ENCODE measurements around the gene RUNX1.

RUNX1 gene

GRCh38 chr21:34889676-34890469 lies 159.2 kb downstream of the RUNX1 start:
- peak overlapping the region in 4 of 5 donors; percentile 82 to 91 (median 86) for H3K4me3 ChIP-seq (ENCODE audit: low read depth in 1 of 5, low read length in 5 of 5)
- H3K9me3 ChIP-seq (ENCODE audit: control insufficient read depth in 5 of 5, low read length in 5 of 5), result no peaks in the 10 kb centered on the region
- H3K27ac ChIP-seq (ENCODE audit: low read depth, low read length), result peak overlapping the region; percentile 97
- H3K9ac ChIP-seq (ENCODE audit: low read length in 5 of 5), result peak overlapping the region in 4 of 5 donors; percentile 73 to 94 (median 89)
- peaks cover 1 to 34% (median 22%) of the 10 kb centered on the region in 5 donors for H3K4me1 ChIP-seq (ENCODE audit: control insufficient read depth in 5 of 5, insufficient read depth in 5 of 5, low read length in 5 of 5)
- H3K36me3 ChIP-seq (ENCODE audit: control insufficient read depth in 5 of 5, insufficient read depth in 5 of 5, low read length in 5 of 5), result no peaks in the 10 kb centered on the region
- H3K27me3 ChIP-seq (ENCODE audit: control insufficient read depth in 5 of 5, insufficient read depth in 4 of 5, low read length in 5 of 5), result peaks cover 0 to 18% (median 12%) of the 10 kb centered on the region in 5 donors

GRCh38 chr21:34889320-34889675 lies 159.8 kb downstream of the RUNX1 start:
- no peaks in the 10 kb centered on the region for H3K9me3 ChIP-seq (ENCODE audit: control insufficient read depth in 5 of 5, low read length in 5 of 5)
- peaks cover 0 to 18% (median 12%) of the 10 kb centered on the region in 5 donors for H3K27me3 ChIP-seq (ENCODE audit: control insufficient read depth in 5 of 5, insufficient read depth in 4 of 5, low read length in 5 of 5)
- H3K4me1 ChIP-seq (ENCODE audit: control insufficient read depth in 5 of 5, insufficient read depth in 5 of 5, low read length in 5 of 5), result peaks cover 1 to 37% (median 25%) of the 10 kb centered on the region in 5 donors
- H3K4me3 ChIP-seq (ENCODE audit: low read depth in 1 of 5, low read length in 5 of 5), result peak overlapping the region in 4 of 5 donors; percentile 82 to 91 (median 86)
- H3K27ac ChIP-seq (ENCODE audit: low read depth, low read length), result peak overlapping the region; percentile 97
- peaks cover 0 to 3% (median 0%) of the 10 kb centered on the region in 5 donors for H3K36me3 ChIP-seq (ENCODE audit: control insufficient read depth in 5 of 5, insufficient read depth in 5 of 5, low read length in 5 of 5)
- H3K9ac ChIP-seq (ENCODE audit: low read length in 5 of 5), result peak overlapping the region in 4 of 5 donors; percentile 79 to 94 (median 89)

DNA sequence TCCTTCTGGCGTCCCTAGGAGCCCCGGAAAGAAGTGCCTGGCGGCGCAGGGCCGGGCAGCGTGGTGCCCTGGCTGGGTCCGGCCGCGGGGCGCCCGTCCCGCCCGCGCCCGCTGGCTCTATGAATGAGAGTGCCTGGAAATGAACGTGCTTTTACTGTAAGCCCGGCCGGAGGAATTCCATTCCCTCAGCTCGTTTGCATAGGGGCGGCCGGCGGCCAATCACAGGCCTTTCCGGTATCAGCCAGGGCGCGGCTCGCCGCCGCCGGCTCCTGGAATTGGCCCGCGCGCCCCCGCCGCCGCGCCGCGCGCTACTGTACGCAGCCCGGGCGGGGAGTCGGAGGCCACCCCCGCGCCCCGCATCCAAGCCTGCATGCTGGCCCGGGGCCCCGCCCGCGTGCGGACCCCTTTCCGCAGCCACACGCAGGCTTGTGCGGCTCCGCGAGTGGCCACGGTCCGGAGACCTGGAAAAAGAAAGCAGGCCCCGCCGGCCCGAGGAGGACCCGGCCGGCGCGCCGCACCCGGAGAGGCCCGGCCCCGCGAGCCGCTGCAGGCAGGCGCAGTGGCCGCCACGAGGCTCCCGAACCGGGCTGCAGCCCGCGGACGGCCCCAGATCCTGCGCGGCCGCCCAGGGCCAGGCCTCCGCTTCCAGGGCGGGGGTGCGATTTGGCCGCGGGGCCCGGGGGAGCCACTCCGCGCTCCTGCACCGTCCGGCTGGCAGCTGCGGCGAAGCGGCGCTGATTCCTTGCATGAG lies 160.4 kb downstream of the RUNX1 start:
- Histone ChIP-seq H3K27me3 (ENCODE audit: control insufficient read depth in 5 of 5, insufficient read depth in 4 of 5, low read length in 5 of 5) (peaks cover 0 to 18% (median 12%) of the 10 kb centered on the region in 5 donors), H3K4me1 (ENCODE audit: control insufficient read depth in 5 of 5, insufficient read depth in 5 of 5, low read length in 5 of 5) (peaks cover 1 to 43% (median 30%) of the 10 kb centered on the region in 5 donors), H3K4me3 (ENCODE audit: low read depth in 1 of 5, low read length in 5 of 5) (peak overlapping the region; percentile 65 to 96 (median 88)), H3K36me3 (ENCODE audit: control insufficient read depth in 5 of 5, insufficient read depth in 5 of 5, low read length in 5 of 5) (peaks cover 0 to 3% (median 0%) of the 10 kb centered on the region in 5 donors), H3K9me3 (ENCODE audit: control insufficient read depth in 5 of 5, low read length in 5 of 5) (no peaks in the 10 kb centered on the region), H3K27ac (ENCODE audit: low read depth, low read length) (peak overlapping the region; percentile 97), H3K9ac (ENCODE audit: low read length in 5 of 5) (peak overlapping the region; percentile 87 to 98 (median 89))

GRCh38 chr21:34887725-34888568 lies 161.2 kb downstream of the RUNX1 start:
- peaks cover 0 to 3% (median 0%) of the 10 kb centered on the region in 5 donors for H3K36me3 ChIP-seq (ENCODE audit: control insufficient read depth in 5 of 5, insufficient read depth in 5 of 5, low read length in 5 of 5)
- H3K4me3 ChIP-seq (ENCODE audit: low read depth in 1 of 5, low read length in 5 of 5), result peak overlapping the region; percentile 83 to 96 (median 88)
- peak overlapping the region; percentile 97 for H3K27ac ChIP-seq (ENCODE audit: low read depth, low read length)
- no peaks in the 10 kb centered on the region for H3K9me3 ChIP-seq (ENCODE audit: control insufficient read depth in 5 of 5, low read length in 5 of 5)
- peak overlapping the region; percentile 87 to 98 (median 89) for H3K9ac ChIP-seq (ENCODE audit: low read length in 5 of 5)
- peaks cover 0 to 18% (median 12%) of the 10 kb centered on the region in 5 donors for H3K27me3 ChIP-seq (ENCODE audit: control insufficient read depth in 5 of 5, insufficient read depth in 4 of 5, low read length in 5 of 5)
- peaks cover 1 to 48% (median 38%) of the 10 kb centered on the region in 5 donors for H3K4me1 ChIP-seq (ENCODE audit: control insufficient read depth in 5 of 5, insufficient read depth in 5 of 5, low read length in 5 of 5)

DNA sequence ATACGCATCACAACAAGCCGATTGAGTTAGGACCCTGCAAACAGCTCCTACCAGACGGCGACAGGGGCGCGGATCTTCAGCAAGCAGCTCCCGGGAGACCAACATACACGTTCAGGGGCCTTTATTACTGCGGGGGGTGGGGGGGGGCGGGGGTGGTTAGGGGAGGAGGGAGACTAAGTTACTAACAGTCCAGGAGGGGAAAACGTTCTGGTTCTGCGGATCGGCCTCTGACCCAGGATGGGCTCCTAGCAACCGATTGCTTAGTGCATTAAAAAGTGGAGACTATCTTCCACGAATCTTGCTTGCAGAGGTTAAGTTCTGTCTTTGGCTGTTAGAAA lies 162.0 kb downstream of the RUNX1 start:
- peak overlapping the region; percentile 83 to 96 (median 88) for H3K4me3 ChIP-seq (ENCODE audit: low read depth in 1 of 5, low read length in 5 of 5)
- H3K9ac ChIP-seq (ENCODE audit: low read length in 5 of 5), result peak overlapping the region; percentile 7 to 98 (median 87)
- H3K27me3 ChIP-seq (ENCODE audit: control insufficient read depth in 5 of 5, insufficient read depth in 4 of 5, low read length in 5 of 5), result peaks cover 0 to 18% (median 11%) of the 10 kb centered on the region in 5 donors
- H3K36me3 ChIP-seq (ENCODE audit: control insufficient read depth in 5 of 5, insufficient read depth in 5 of 5, low read length in 5 of 5), result peaks cover 0 to 3% (median 0%) of the 10 kb centered on the region in 5 donors
- peaks cover 1 to 56% (median 43%) of the 10 kb centered on the region in 5 donors for H3K4me1 ChIP-seq (ENCODE audit: control insufficient read depth in 5 of 5, insufficient read depth in 5 of 5, low read length in 5 of 5)
- peak overlapping the region; percentile 97 for H3K27ac ChIP-seq (ENCODE audit: low read depth, low read length)
- H3K9me3 ChIP-seq (ENCODE audit: control insufficient read depth in 5 of 5, low read length in 5 of 5), result no peaks in the 10 kb centered on the region

GRCh38 chr21:34886240-34887104 lies 162.6 kb downstream of the RUNX1 start:
- H3K4me1 ChIP-seq (ENCODE audit: control insufficient read depth in 5 of 5, insufficient read depth in 5 of 5, low read length in 5 of 5), result peaks cover 1 to 60% (median 47%) of the 10 kb centered on the region in 5 donors
- peaks cover 0 to 14% (median 8%) of the 10 kb centered on the region in 5 donors for H3K27me3 ChIP-seq (ENCODE audit: control insufficient read depth in 5 of 5, insufficient read depth in 4 of 5, low read length in 5 of 5)
- peak overlapping the region; percentile 76 to 98 (median 93) for H3K9ac ChIP-seq (ENCODE audit: low read length in 5 of 5)
- H3K36me3 ChIP-seq (ENCODE audit: control insufficient read depth in 5 of 5, insufficient read depth in 5 of 5, low read length in 5 of 5), result peaks cover 0 to 3% (median 0%) of the 10 kb centered on the region in 5 donors
- peak overlapping the region; percentile 83 to 96 (median 91) for H3K4me3 ChIP-seq (ENCODE audit: low read depth in 1 of 5, low read length in 5 of 5)
- peak overlapping the region; percentile 97 for H3K27ac ChIP-seq (ENCODE audit: low read depth, low read length)
- no peaks in the 10 kb centered on the region for H3K9me3 ChIP-seq (ENCODE audit: control insufficient read depth in 5 of 5, low read length in 5 of 5)

DNA sequence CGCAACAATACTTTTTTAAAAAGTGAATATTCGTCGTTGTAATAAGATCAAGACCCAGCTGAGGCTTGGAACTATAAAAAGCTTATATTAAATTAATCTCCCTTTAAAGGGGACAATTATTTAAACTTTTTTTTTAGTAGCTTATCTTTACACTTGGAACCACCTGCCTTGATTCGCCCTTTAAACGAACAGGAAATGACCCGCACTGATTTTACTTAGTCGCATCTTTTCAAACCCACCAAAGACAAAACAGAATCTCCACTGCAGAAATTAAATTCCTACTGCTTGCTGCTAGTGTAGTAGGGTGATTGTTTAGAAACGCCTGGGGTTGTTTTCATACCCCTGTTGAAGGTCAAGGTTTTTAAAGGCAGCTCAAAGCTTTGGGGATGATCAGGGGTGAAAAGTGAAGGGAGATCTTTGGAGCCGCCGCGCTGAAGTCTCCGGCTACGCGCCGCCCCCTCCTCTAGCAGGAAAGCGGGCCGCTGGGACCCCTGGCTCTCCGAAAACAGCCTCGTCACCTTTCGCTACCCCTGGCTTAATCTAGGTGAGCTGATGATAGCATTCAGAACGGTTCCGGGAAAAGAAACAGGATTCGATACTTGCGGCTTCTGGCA lies 163.4 kb downstream of the RUNX1 start:
- H3K27me3 ChIP-seq (ENCODE audit: control insufficient read depth in 5 of 5, insufficient read depth in 4 of 5, low read length in 5 of 5), result peaks cover 0 to 7% (median under 1%) of the 10 kb centered on the region in 5 donors
- peaks cover 1 to 60% (median 46%) of the 10 kb centered on the region in 5 donors for H3K4me1 ChIP-seq (ENCODE audit: control insufficient read depth in 5 of 5, insufficient read depth in 5 of 5, low read length in 5 of 5)
- H3K36me3 ChIP-seq (ENCODE audit: control insufficient read depth in 5 of 5, insufficient read depth in 5 of 5, low read length in 5 of 5), result peaks cover 0 to 3% (median 0%) of the 10 kb centered on the region in 5 donors
- H3K9ac ChIP-seq (ENCODE audit: low read length in 5 of 5), result peak overlapping the region; percentile 76 to 98 (median 93)
- no peaks in the 10 kb centered on the region for H3K9me3 ChIP-seq (ENCODE audit: control insufficient read depth in 5 of 5, low read length in 5 of 5)
- H3K27ac ChIP-seq (ENCODE audit: low read depth, low read length), result peak overlapping the region; percentile 97
- H3K4me3 ChIP-seq (ENCODE audit: low read depth in 1 of 5, low read length in 5 of 5), result peak overlapping the region; percentile 83 to 96 (median 91)

DNA sequence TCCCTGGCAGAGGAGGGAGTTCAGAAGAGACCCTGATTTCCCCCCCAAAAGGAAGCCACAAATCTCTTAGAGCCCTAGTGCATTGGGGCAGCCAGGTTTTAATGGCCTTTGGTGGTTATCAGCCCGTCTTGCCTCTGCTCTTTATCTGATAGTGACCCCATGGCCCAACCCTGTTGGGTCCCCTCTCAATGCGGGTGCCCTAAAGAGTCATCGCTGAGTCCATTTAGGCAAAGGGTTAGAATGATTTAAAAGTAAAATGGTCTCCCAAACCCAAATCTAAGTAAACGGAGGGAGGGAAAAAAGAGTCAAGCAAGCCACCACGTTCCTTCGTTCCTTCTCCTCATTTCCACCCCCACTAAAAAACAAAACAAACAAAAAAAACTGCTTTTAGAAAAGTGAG lies 164.0 kb downstream of the RUNX1 start:
- H3K4me1 ChIP-seq (ENCODE audit: control insufficient read depth in 5 of 5, insufficient read depth in 5 of 5, low read length in 5 of 5), result peaks cover 1 to 58% (median 45%) of the 10 kb centered on the region in 5 donors

More for the DNA sequence above, 164.0 kb downstream of the RUNX1 start:
- no peaks in the 10 kb centered on the region for H3K9me3 ChIP-seq (ENCODE audit: control insufficient read depth in 5 of 5, low read length in 5 of 5)
- peak overlapping the region; percentile 76 to 98 (median 93) for H3K9ac ChIP-seq (ENCODE audit: low read length in 5 of 5)
- H3K36me3 ChIP-seq (ENCODE audit: control insufficient read depth in 5 of 5, insufficient read depth in 5 of 5, low read length in 5 of 5), result peaks cover 0 to 4% (median 3%) of the 10 kb centered on the region in 5 donors
- H3K27ac ChIP-seq (ENCODE audit: low read depth, low read length), result peak overlapping the region; percentile 97
- peak overlapping the region; percentile 83 to 96 (median 91) for H3K4me3 ChIP-seq (ENCODE audit: low read depth in 1 of 5, low read length in 5 of 5)
- H3K27me3 ChIP-seq (ENCODE audit: control insufficient read depth in 5 of 5, insufficient read depth in 4 of 5, low read length in 5 of 5), result peaks cover 0 to 4% (median 0%) of the 10 kb centered on the region in 5 donors

All from subcutaneous abdominal adipose tissue (tissue), 5 donors.